Esophagus muscularis mucosa (tissue), 4 donors: ENCODE results near the gene COL4A1.

Experiments
- EP300 ChIP-seq: sonication (generic); formaldehyde crosslinking; IDR thresholded peaks from one replicate; pipeline ENCODE4 v1.6.1; 2017; ENCODE audit warnings: antibody characterized with exemption
- POLR2A ChIP-seq: fragments of 450-650 bp; IDR thresholded peaks from one replicate; pipeline ENCODE4 v1.6.1; 2017; ENCODE audit warnings: antibody characterized with exemption, moderate library complexity, mild to moderate bottlenecking, low read depth
- TF ChIP-seq, protein P1 (sequence below), 3 experiments: fragments of 200-600 bp in 2 of 3; fragments of 450-650 bp in 1 of 3; sonication (generic) in 2 of 3; IDR thresholded peaks; one replicate each; pipeline ENCODE4 v1.5.1; 2017 to 2019; ENCODE audit warnings: antibody characterized with exemption in 3 of 3, mild to moderate bottlenecking in 2 of 3, moderate library complexity in 1 of 3

DNA sequence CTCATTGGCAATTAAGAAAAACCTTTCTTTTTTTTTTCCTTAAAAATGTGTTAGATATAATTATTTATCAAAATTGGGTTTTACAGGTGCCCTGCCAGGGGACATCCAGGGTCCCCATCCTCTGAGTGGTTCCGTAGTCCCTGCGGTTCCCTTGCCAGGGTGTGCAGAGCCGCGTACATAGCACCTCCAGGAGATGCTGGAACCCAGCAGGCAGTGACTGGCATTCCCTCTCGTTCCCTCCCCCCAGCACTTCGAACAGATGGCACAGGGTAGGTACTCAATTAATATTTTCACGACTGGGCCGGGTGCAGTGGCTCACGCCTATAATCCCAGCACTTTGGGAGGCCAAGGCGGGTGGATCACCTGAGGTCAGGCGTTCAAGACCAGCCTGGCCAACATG is 82.0 kb downstream of the COL4A1 start:
- TF ChIP-seq POLR2A: no peak
- TF ChIP-seq, protein P1, sequence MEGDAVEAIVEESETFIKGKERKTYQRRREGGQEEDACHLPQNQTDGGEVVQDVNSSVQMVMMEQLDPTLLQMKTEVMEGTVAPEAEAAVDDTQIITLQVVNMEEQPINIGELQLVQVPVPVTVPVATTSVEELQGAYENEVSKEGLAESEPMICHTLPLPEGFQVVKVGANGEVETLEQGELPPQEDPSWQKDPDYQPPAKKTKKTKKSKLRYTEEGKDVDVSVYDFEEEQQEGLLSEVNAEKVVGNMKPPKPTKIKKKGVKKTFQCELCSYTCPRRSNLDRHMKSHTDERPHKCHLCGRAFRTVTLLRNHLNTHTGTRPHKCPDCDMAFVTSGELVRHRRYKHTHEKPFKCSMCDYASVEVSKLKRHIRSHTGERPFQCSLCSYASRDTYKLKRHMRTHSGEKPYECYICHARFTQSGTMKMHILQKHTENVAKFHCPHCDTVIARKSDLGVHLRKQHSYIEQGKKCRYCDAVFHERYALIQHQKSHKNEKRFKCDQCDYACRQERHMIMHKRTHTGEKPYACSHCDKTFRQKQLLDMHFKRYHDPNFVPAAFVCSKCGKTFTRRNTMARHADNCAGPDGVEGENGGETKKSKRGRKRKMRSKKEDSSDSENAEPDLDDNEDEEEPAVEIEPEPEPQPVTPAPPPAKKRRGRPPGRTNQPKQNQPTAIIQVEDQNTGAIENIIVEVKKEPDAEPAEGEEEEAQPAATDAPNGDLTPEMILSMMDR (IDR thresholded peaks at IDR 0.05): no peak
- no peak for TF ChIP-seq EP300
